Panc1 (cell line): ENCODE data around the gene ZCWPW1.

Experiments used
- CTCF ChIP-seq: fragments of 450-650 bp; IDR thresholded peaks from 2 replicates; pipeline ENCODE4 v1.5.1; 2017; ENCODE audit warnings: mild to moderate bottlenecking
- POLR2AphosphoS5 ChIP-seq: IDR thresholded peaks from 2 replicates; pipeline ENCODE4 v1.6.1; 2012; ENCODE audit warnings: mild to moderate bottlenecking, low read depth, low read length, moderate library complexity
- SIN3A ChIP-seq: IDR thresholded peaks from 2 replicates; pipeline ENCODE4 v1.6.1; 2012; ENCODE audit warnings: low read depth, mild to moderate bottlenecking, low read length, moderate library complexity, borderline replicate concordance; ENCODE audit not compliant: insufficient read depth
- TCF7L2 ChIP-seq: IDR thresholded peaks from 2 replicates; pipeline ENCODE4 v1.6.1; 2011; ENCODE audit warnings: mild to moderate bottlenecking, low read depth, low read length, inconsistent platforms

GRCh38 chr7:100472854-100473499, 44.5 kb upstream of the ZCWPW1 start:
- TF ChIP-seq POLR2AphosphoS5, result no peak
- no peak for TF ChIP-seq CTCF
- no peak for TF ChIP-seq SIN3A
- TF ChIP-seq TCF7L2, result no peak
